Mammary epithelial cell (primary cell): ENCODE measurements around the gene OTUD6A.

Experiments
- EZH2 ChIP-seq: IDR thresholded peaks from 2 replicates; pipeline ENCODE4 v1.6.1; 2012; ENCODE audit warnings: low read length, inconsistent platforms, borderline replicate concordance
- TF ChIP-seq, protein P1 (sequence below), 2 donors: IDR thresholded peaks in 1 of 2; conservative IDR thresholded peaks in 1 of 2; 2 replicates each; pipeline ENCODE4 v1.5.1; 2011 to 2012; ENCODE audit warnings: inconsistent platforms in 2 of 2, low read length in 2 of 2, mild to moderate bottlenecking in 2 of 2, control low read depth in 1 of 2, low read depth in 1 of 2; ENCODE audit not compliant: insufficient read depth in 1 of 2; ENCODE audit errors: extremely low read depth in 1 of 2

DNA sequence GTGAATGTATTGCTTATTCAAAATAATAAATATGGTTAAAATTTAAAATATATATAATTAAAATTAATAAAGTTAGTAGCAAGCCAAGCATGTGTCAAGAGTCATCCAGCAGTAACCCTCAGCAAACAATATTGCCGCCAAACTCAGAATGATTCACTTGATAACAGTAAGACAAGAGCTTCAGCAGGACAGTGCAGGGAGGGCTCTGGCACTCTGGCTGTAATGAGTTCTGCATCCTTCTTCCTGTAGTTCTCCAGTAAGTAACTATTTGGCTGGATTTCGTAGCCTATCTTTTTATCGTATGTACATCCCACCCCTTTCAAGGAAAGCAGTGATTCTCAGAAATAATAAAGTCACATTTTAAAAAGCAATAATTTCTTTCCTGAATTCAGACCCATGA is 17.6 kb downstream of the OTUD6A start:
- TF ChIP-seq, protein P1, sequence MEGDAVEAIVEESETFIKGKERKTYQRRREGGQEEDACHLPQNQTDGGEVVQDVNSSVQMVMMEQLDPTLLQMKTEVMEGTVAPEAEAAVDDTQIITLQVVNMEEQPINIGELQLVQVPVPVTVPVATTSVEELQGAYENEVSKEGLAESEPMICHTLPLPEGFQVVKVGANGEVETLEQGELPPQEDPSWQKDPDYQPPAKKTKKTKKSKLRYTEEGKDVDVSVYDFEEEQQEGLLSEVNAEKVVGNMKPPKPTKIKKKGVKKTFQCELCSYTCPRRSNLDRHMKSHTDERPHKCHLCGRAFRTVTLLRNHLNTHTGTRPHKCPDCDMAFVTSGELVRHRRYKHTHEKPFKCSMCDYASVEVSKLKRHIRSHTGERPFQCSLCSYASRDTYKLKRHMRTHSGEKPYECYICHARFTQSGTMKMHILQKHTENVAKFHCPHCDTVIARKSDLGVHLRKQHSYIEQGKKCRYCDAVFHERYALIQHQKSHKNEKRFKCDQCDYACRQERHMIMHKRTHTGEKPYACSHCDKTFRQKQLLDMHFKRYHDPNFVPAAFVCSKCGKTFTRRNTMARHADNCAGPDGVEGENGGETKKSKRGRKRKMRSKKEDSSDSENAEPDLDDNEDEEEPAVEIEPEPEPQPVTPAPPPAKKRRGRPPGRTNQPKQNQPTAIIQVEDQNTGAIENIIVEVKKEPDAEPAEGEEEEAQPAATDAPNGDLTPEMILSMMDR (conservative IDR thresholded peaks at IDR 0.05 in 1 of 2, IDR thresholded peaks at IDR 0.05 in 1 of 2; ENCODE audit: extremely low read depth in 1 of 2, insufficient read depth in 1 of 2, low read depth in 1 of 2, low read length in 2 of 2), result no peak
- no peak for TF ChIP-seq EZH2
